PC-9 (cell line): ENCODE measurements around the gene BCKDHB. TPM values are rescaled to one million over a fixed set of nuclear protein-coding genes. Genes with fewer than 3 reads are reported as not detected.

Experiments
- BruUV-seq: library from RNA; stranded (reverse); fragments of 400-500 nt; replicated peaks from 2 replicates; lab custom pipeline; 2021; lab: Mats Ljungman, UMichigan
- CTCF ChIA-PET: fragments of 300-600 bp; sonication (Branson Sonifier 250); formaldehyde crosslinking; loops from one replicate; lab custom pipeline; 2022; ENCODE audit warnings: antibody characterized with exemption; lab: Charles Lee
- POLR2A ChIA-PET: fragments of 300-600 bp; sonication (Branson Sonifier 250); formaldehyde crosslinking; loops from one replicate; lab custom pipeline; 2022; ENCODE audit warnings: antibody characterized with exemption; ENCODE audit not compliant: unreplicated experiment; lab: Charles Lee
- DNase-seq, 2 experiments: peaks; one replicate each; pipeline versions ENCODE4 v3.0.0 to v3.0.0-alpha.2; 2015 to 2022; ENCODE audit warnings: mixed read lengths in 1 of 2
- H2AFZ ChIP-seq: fragments of 200-600 bp; sonication (generic); 2 replicates; pipeline ENCODE4 v1.8.1; 2017; ENCODE audit warnings: antibody characterized with exemption
- H3F3A ChIP-seq: fragments of 200-600 bp; sonication (generic); 2 replicates; pipeline ENCODE4 v1.8.1; 2017; ENCODE audit warnings: antibody characterized with exemption, mild to moderate bottlenecking, low read depth; ENCODE audit not compliant: insufficient read depth
- H3K27ac ChIP-seq: fragments of 200-600 bp; sonication (generic); 2 replicates; pipeline ENCODE4 v1.6.1; 2016; ENCODE audit warnings: mixed run types
- H3K27me3 ChIP-seq: fragments of 200-600 bp; sonication (generic); 2 replicates; pipeline ENCODE4 v1.6.1; 2016; ENCODE audit warnings: low read depth, mixed run types; ENCODE audit not compliant: insufficient read depth
- H3K36me3 ChIP-seq: fragments of 200-600 bp; sonication (generic); 2 replicates; pipeline ENCODE4 v1.6.1; 2016; ENCODE audit warnings: low read depth, mixed run types
- H3K4me1 ChIP-seq: fragments of 200-600 bp; sonication (generic); replicated peaks from 2 replicates; pipeline ENCODE4 v1.6.1; 2016; ENCODE audit warnings: mixed run types; ENCODE audit not compliant: insufficient read depth
- H3K4me2 ChIP-seq: fragments of 200-600 bp; sonication (generic); 2 replicates; pipeline ENCODE4 v1.6.1; 2017; ENCODE audit warnings: mixed run types
- H3K4me3 ChIP-seq: fragments of 200-600 bp; sonication (generic); 2 replicates; pipeline ENCODE4 v1.6.1; 2016; ENCODE audit warnings: mixed run types
- H3K79me2 ChIP-seq: fragments of 200-600 bp; sonication (generic); 2 replicates; pipeline ENCODE4 v1.6.1; 2017; ENCODE audit warnings: low read depth, mixed run types
- H3K9me2 ChIP-seq: fragments of 200-600 bp; sonication (generic); 2 replicates; pipeline ENCODE4 v1.8.1; 2017; ENCODE audit warnings: mild to moderate bottlenecking; ENCODE audit not compliant: insufficient read depth
- H3K9me3 ChIP-seq: fragments of 200-600 bp; sonication (generic); 2 replicates; pipeline ENCODE4 v1.8.1; 2016; ENCODE audit warnings: low read depth; ENCODE audit not compliant: insufficient read depth
- H4K20me1 ChIP-seq: fragments of 200-600 bp; sonication (generic); 2 replicates; pipeline ENCODE4 v1.8.1; 2017; ENCODE audit not compliant: insufficient read depth
- EZH2 ChIP-seq: fragments of 200-600 bp; sonication (generic); IDR thresholded peaks from 2 replicates; pipeline ENCODE4 v1.8.0; 2017; ENCODE audit warnings: antibody characterized with exemption, low read depth
- intact Hi-C: fragments of 100-400 bp; cut with micrococcal nuclease; formaldehyde crosslinking; loops from one replicate; pipeline ENCODE4 v1.10.0; 2022; ENCODE audit not compliant: unreplicated experiment
- total RNA-seq: library from RNA; stranded (reverse); gene quantifications from 2 replicates; pipeline ENCODE4 v1.2.3, GENCODE V29; 2021
- TF ChIP-seq, protein P1 (sequence below): fragments of 200-600 bp; sonication (generic); conservative IDR thresholded peaks from 2 replicates; pipeline ENCODE4 v1.6.1; 2017; ENCODE audit warnings: mixed run types, antibody characterized with exemption, mild to moderate bottlenecking, moderate library complexity

BCKDHB gene
- total RNA-seq, 1 experiment from 2014 or later: 29.7 TPM

DNA sequence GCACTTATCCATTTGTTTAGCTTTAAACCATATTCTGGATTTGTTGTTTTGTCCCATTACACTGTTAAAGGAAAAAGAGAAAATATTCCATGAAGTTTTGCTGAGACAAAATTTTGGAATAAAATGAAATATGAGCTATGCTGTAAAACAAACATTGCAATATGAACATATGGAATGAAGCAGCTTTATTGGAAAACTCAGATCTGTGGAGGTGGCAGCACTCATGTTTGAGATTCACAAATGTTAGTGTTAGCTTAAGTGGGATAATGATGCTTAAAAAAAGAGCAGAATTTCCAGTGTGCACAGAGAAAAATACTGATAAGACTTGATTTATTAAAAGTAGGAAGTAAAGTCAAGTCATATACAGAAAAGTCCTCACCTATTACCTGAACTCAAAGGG is 196.2 kb downstream of the BCKDHB start:
- H3K79me2 ChIP-seq: no peaks in the 10 kb centered on the region
- no peak overlapping the region for H3K4me3 ChIP-seq
- BruUV-seq: no TSS peak
- no peak overlapping the region for H2AFZ ChIP-seq
- H3K9me2 ChIP-seq: no peaks in the 10 kb centered on the region
- no peaks in the 10 kb centered on the region for H3K27me3 ChIP-seq
- CTCF ChIA-PET: no interaction called here
- H3F3A ChIP-seq: no peaks in the 10 kb centered on the region
- no peaks in the 10 kb centered on the region for H3K36me3 ChIP-seq
- no peaks in the 10 kb centered on the region for H3K9me3 ChIP-seq
- no peak overlapping the region for H3K27ac ChIP-seq
- H3K4me2 ChIP-seq: no peak overlapping the region
- no peak for TF ChIP-seq EZH2
- TF ChIP-seq, protein P1, sequence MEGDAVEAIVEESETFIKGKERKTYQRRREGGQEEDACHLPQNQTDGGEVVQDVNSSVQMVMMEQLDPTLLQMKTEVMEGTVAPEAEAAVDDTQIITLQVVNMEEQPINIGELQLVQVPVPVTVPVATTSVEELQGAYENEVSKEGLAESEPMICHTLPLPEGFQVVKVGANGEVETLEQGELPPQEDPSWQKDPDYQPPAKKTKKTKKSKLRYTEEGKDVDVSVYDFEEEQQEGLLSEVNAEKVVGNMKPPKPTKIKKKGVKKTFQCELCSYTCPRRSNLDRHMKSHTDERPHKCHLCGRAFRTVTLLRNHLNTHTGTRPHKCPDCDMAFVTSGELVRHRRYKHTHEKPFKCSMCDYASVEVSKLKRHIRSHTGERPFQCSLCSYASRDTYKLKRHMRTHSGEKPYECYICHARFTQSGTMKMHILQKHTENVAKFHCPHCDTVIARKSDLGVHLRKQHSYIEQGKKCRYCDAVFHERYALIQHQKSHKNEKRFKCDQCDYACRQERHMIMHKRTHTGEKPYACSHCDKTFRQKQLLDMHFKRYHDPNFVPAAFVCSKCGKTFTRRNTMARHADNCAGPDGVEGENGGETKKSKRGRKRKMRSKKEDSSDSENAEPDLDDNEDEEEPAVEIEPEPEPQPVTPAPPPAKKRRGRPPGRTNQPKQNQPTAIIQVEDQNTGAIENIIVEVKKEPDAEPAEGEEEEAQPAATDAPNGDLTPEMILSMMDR: no peak
- DNase-seq: no peak
- H4K20me1 ChIP-seq: no peaks in the 10 kb centered on the region
- H3K4me1 ChIP-seq: no peaks in the 10 kb centered on the region
- POLR2A ChIA-PET: no interaction called here
- intact Hi-C loops: no loop called here

DNA sequence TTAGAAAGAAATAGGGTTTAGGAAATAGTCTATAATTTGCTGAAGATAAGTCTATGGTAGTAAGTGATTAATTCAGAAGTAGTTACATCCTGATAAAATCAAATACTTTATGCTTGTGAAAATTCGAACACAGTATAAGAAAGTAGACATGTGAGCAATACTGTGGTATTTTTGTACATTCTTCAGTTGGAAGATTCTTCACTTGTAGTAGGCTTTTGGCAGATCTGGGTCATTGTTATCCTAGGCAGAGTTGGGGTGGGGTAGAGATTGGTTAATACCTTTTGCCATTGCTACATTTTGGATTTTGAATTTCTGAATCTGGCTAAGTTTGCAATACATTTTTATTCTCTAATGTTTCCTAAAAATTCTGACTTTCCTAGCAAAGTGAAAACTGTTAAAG is 197.5 kb downstream of the BCKDHB start:
- Histone ChIP-seq H3F3A (no peaks in the 10 kb centered on the region), H3K36me3 (no peaks in the 10 kb centered on the region), H3K9me3 (no peaks in the 10 kb centered on the region), H3K9me2 (no peaks in the 10 kb centered on the region), H3K27ac (no peak overlapping the region), H3K4me1 (no peaks in the 10 kb centered on the region), H3K79me2 (no peaks in the 10 kb centered on the region), H3K4me2 (no peak overlapping the region), H4K20me1 (no peaks in the 10 kb centered on the region), H3K27me3 (no peaks in the 10 kb centered on the region), H2AFZ (no peak overlapping the region), H3K4me3 (no peak overlapping the region)
- TF ChIP-seq, protein P1: no peak
- no peak for TF ChIP-seq EZH2
- DNase-seq: no peak
- no TSS peak for BruUV-seq
- intact Hi-C loops: no loop called here
- POLR2A ChIA-PET: no interaction called here
- CTCF ChIA-PET: no interaction called here

DNA sequence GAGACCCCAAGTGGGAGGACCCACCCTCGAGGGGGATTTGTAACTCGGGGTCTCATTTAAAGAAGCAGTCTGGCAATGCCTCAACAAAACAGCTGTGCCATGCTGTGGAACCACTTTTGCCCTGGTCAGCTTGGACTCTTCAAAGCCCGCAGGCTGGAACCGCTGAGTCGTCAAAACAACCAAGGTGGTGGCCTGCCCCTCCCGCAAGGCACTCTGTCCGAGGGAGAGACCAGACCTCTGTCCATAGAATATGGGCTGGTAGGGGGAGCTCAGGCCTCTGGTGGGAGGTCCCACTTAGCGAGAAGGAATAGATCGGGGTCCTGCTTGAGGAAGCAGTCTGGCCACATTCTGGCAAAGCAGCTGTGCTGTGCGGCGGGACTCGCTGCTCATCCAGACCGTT is 208.1 kb downstream of the BCKDHB start:
- H3K9me2 ChIP-seq: no peaks in the 10 kb centered on the region
- intact Hi-C loops: no loop called here
- H3K4me1 ChIP-seq: no peaks in the 10 kb centered on the region
- H3F3A ChIP-seq: no peaks in the 10 kb centered on the region
- no peaks in the 10 kb centered on the region for H3K79me2 ChIP-seq
- no peaks in the 10 kb centered on the region for H4K20me1 ChIP-seq
- no peak overlapping the region for H3K4me3 ChIP-seq
- no peak for DNase-seq
- no peaks in the 10 kb centered on the region for H3K36me3 ChIP-seq
- no TSS peak for BruUV-seq
- ChIA-PET POLR2A (no interaction called here), CTCF (no interaction called here)
- no peaks in the 10 kb centered on the region for H3K27me3 ChIP-seq
- TF ChIP-seq EZH2: no peak
- TF ChIP-seq, protein P1: no peak
- no peaks in the 10 kb centered on the region for H3K9me3 ChIP-seq
- H3K4me2 ChIP-seq: no peak overlapping the region
- H2AFZ ChIP-seq: no peak overlapping the region
- no peak overlapping the region for H3K27ac ChIP-seq
